Gastrocnemius medialis (tissue), 4 donors: ENCODE results near the gene SELENOS. TPM values are rescaled to one million over a fixed set of nuclear protein-coding genes. Genes with fewer than 3 reads are reported as not detected.

Experiments used
- ATAC-seq, 2 donors: fragments of 150-250 bp; one replicate each; pipeline ENCODE4 v1.9.1; 2016
- DNase-seq, 2 donors: peaks; one replicate each; pipeline ENCODE4 v3.0.0-alpha.2; 2019
- H3K27ac ChIP-seq, 4 donors: fragments of 200-600 bp; sonication (generic); 1 replicate in 1 of 4; 2 replicates in 3 of 4; pipeline ENCODE4 v1.5.1; 2016 to 2018; ENCODE audit warnings: mild to moderate bottlenecking in 2 of 4, moderate library complexity in 1 of 4
- H3K27me3 ChIP-seq, 3 donors: fragments of 200-600 bp; sonication (generic) in 2 of 3; 1 replicate in 1 of 3; 2 replicates in 2 of 3; pipeline versions ENCODE4 v1.5.1 to v1.6.0; 2016 to 2019; ENCODE audit warnings: mild to moderate bottlenecking in 1 of 3, moderate library complexity in 1 of 3
- H3K36me3 ChIP-seq, 2 donors: fragments of 200-600 bp; sonication (generic) in 1 of 2; one replicate each; pipeline ENCODE4 v1.5.1; 2017 to 2018
- H3K4me1 ChIP-seq, 2 donors: fragments of 200-600 bp; sonication (generic) in 1 of 2; one replicate each; pipeline ENCODE4 v1.5.1; 2016 to 2017; ENCODE audit warnings: mild to moderate bottlenecking in 2 of 2
- H3K4me3 ChIP-seq, 4 donors: fragments of 200-600 bp; sonication (generic) in 3 of 4; 1 replicate in 1 of 4; 2 replicates in 3 of 4; pipeline ENCODE4 v1.5.1; 2016 to 2019; ENCODE audit warnings: mild to moderate bottlenecking in 2 of 4
- H3K9me3 ChIP-seq, 3 donors: fragments of 200-600 bp; sonication (generic) in 2 of 3; 1 replicate in 1 of 3; 2 replicates in 2 of 3; pipeline ENCODE4 v1.5.1; 2016 to 2019
- POLR2A ChIP-seq, 2 donors: fragments of 450-650 bp; IDR thresholded peaks; one replicate each; pipeline ENCODE4 v1.6.1; 2017; ENCODE audit warnings: antibody characterized with exemption in 2 of 2, mild to moderate bottlenecking in 2 of 2, moderate library complexity in 2 of 2
- in situ Hi-C, 4 donors: fragments of 200-750 bp; cut with MboI; loops; one replicate each; pipeline versions ENCODE4 v1.15.0 to v1.8.0; 2017; ENCODE audit warnings: low sequenced_read_pairs in 4 of 4
- intact Hi-C: fragments of 100-400 bp; cut with DNase I; formaldehyde crosslinking; loops from one replicate; pipeline ENCODE4 v1.15.1; 2023; ENCODE audit warnings: low total_unique reads
- total RNA-seq, 4 donors: library from RNA; depleted of rRNA; stranded (reverse); fragments of >200 nt; gene quantifications; one replicate each; pipeline versions ENCODE4 v1.1.0 to v1.2.3, GENCODE V29; 2016
- TF ChIP-seq, protein P1 (sequence below), 5 experiments: fragments of 450-650 bp in 3 of 5; fragments of 200-600 bp in 2 of 5; sonication (generic) in 2 of 5; IDR thresholded peaks in 4 of 5; conservative IDR thresholded peaks in 1 of 5; 1 replicate in 4 of 5; 2 replicates in 1 of 5; pipeline ENCODE4 v1.5.1; 2016 to 2019; ENCODE audit warnings: antibody characterized with exemption in 5 of 5, mild to moderate bottlenecking in 3 of 5, moderate library complexity in 3 of 5

The SELENOS gene
- total RNA-seq, 4 donors from 2014 or later = 74.9 to 106 (median 89.1) TPM

DNA sequence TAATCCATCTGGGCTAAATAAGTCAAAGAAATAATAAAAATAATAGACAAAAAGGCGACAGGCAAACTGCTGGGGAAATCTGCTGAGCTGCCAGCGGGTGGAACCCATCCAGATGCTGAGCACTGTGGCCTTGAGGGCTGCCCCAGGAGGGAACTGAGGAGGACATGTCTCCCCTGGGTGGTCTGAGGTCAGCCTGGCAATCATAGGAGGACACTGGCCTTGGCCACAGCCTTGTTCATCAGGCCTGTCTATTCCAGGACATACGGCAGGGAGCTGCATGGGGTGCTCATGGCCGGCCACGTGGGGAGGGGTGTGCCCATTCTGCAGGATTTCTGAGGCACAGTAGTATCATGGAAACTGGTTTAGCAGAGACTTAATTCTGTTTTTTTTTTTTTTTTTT is 39.2 kb upstream of the SELENOS start:
- Histone ChIP-seq H3K4me3 (no peak overlapping the region), H3K9me3 (no peaks in the 10 kb centered on the region), H3K4me1 (no peaks in the 10 kb centered on the region), H3K27ac (no peak overlapping the region), H3K27me3 (no peaks in the 10 kb centered on the region), H3K36me3 (peaks cover 0 to 27% of the 10 kb centered on the region in 2 donors)
- no peak for ATAC-seq
- TF ChIP-seq POLR2A (IDR thresholded peaks at IDR 0.05) = no peak
- TF ChIP-seq, protein P1, sequence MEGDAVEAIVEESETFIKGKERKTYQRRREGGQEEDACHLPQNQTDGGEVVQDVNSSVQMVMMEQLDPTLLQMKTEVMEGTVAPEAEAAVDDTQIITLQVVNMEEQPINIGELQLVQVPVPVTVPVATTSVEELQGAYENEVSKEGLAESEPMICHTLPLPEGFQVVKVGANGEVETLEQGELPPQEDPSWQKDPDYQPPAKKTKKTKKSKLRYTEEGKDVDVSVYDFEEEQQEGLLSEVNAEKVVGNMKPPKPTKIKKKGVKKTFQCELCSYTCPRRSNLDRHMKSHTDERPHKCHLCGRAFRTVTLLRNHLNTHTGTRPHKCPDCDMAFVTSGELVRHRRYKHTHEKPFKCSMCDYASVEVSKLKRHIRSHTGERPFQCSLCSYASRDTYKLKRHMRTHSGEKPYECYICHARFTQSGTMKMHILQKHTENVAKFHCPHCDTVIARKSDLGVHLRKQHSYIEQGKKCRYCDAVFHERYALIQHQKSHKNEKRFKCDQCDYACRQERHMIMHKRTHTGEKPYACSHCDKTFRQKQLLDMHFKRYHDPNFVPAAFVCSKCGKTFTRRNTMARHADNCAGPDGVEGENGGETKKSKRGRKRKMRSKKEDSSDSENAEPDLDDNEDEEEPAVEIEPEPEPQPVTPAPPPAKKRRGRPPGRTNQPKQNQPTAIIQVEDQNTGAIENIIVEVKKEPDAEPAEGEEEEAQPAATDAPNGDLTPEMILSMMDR (IDR thresholded peaks at IDR 0.05 in 4 of 5, conservative IDR thresholded peaks at IDR 0.05 in 1 of 5) = no peak
- DNase-seq = no peak
- intact Hi-C loops (no loop called here), in situ Hi-C loops (no loop called here)

DNA sequence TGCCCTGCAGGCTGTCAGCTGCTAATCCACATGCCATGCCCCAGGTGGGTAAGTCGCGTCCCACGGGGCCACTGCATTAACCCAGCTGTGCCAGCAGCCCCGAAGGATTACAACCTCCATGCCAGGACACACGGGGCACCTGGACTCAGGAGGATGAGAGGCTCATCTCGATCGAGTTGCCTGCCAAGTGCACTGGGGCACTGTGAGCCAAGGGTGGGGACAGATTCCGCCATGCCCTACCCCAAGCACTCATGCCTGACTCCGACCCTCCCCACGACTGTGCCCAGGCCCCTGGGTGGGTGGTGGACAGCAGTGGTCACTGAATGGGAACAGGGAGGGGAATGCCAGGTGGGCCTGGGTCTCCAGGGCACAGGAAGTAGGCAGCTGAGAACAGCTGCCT is 38.5 kb upstream of the SELENOS start:
- intact Hi-C loops (no loop called here), in situ Hi-C loops (no loop called here)
- Histone ChIP-seq H3K27ac (no peak overlapping the region), H3K4me1 (no peaks in the 10 kb centered on the region), H3K36me3 (peaks cover 0 to 21% of the 10 kb centered on the region in 2 donors), H3K9me3 (no peaks in the 10 kb centered on the region), H3K4me3 (no peak overlapping the region), H3K27me3 (no peaks in the 10 kb centered on the region)
- DNase-seq (no peak), ATAC-seq (no peak)
- TF ChIP-seq, protein P1 (IDR thresholded peaks at IDR 0.05 in 4 of 5, conservative IDR thresholded peaks at IDR 0.05 in 1 of 5) = no peak
- TF ChIP-seq POLR2A (IDR thresholded peaks at IDR 0.05) = no peak

DNA sequence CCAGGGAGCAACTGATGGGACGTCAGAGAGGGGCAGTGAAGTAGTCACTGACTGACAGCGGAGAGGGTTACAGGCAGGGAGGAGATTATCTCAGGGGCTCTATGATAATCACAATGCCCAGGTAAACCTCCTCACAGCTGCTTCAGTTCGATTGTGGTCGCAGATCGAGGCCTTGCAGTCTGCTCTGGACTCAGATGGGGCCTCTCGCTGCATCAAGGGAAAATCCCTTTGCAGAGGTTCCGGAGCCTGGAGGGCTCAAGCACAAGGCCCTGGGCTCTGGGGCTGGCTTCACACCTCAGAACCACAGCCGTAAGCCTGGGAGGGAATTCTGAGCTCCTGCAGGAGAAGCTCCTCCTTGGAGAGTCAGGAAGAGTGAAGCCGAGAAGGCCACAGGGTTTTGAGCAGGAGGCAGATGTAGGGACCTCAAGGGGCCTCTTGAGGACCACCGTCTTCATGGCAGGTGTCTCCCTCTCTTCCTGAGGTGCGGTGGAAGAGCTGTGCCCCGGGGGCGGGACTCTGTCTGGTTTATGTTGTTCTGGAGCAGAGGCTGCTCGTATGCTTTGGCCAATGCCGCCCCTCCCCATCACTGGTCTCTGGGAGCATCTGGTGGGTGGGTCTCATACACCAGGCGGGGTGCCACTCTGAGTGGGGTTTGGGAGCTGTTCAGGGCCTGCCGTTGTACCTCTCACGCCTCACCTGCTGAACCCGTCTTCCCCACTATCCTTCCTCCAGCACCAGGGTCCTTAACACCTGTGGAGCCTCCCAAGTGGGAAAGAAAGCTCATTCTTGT is 37.2 kb upstream of the SELENOS start:
- ATAC-seq = no peak

DNA sequence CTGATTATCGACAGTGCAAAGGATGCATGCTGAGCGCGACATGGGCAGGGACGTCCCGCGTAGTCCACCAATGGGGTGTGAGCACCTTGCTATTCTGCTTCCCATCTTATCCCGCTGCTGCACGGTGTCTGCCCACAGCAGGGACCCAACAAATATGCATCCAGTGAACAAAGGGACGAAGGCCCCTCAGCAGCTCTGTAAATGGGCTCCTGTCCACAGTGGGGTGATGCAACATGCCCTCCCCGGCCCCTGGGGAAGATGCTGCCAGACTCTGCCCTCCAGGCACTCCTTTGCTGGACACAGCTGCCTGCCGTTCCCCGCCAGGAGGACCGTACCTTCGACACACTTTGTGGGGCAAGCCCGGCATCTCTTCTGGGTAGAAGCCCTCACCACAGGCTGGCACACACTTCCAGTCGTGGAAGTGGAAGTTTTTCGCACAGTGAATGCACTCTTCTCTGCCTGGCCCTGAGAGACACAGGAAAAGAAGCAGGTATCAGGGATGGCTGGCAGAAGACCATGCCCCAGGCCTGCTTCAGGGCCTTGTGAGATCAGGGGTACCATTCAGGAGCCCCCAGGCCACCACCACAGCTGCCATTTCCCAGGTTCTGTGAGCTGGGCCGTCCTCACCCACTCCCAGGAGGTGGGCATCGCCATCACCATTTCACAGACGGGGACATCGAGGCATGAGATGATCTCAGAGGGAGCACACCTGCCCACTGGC is 35.9 kb upstream of the SELENOS start:
- peaks cover 0 to 25% of the 10 kb centered on the region in 2 donors for H3K36me3 ChIP-seq

More for the DNA sequence above, 37.2 kb upstream of the SELENOS start:
- H3K9me3 ChIP-seq = no peaks in the 10 kb centered on the region
- H3K36me3 ChIP-seq = peaks cover 0 to 18% of the 10 kb centered on the region in 2 donors
- no peak for TF ChIP-seq POLR2A (IDR thresholded peaks at IDR 0.05)
- TF ChIP-seq, protein P1 (IDR thresholded peaks at IDR 0.05 in 4 of 5, conservative IDR thresholded peaks at IDR 0.05 in 1 of 5) = no peak
- no peak overlapping the region for H3K27ac ChIP-seq
- no peaks in the 10 kb centered on the region for H3K27me3 ChIP-seq
- in situ Hi-C loops = no loop called here
- no peak overlapping the region for H3K4me3 ChIP-seq
- no peaks in the 10 kb centered on the region for H3K4me1 ChIP-seq
- intact Hi-C loops = no loop called here
- no peak for DNase-seq

More for the DNA sequence above, 35.9 kb upstream of the SELENOS start:
- H3K4me1 ChIP-seq = no peaks in the 10 kb centered on the region
- no peaks in the 10 kb centered on the region for H3K9me3 ChIP-seq
- ATAC-seq = no peak
- no peaks in the 10 kb centered on the region for H3K27me3 ChIP-seq
- no peak for TF ChIP-seq POLR2A (IDR thresholded peaks at IDR 0.05)
- TF ChIP-seq, protein P1 (IDR thresholded peaks at IDR 0.05 in 4 of 5, conservative IDR thresholded peaks at IDR 0.05 in 1 of 5) = no peak
- no peak overlapping the region for H3K4me3 ChIP-seq
- H3K27ac ChIP-seq = no peak overlapping the region
- in situ Hi-C loops (no loop called here), intact Hi-C loops (no loop called here)
- no peak for DNase-seq
